ENCODE results near the gene SULT1C2.
"Not testable (repeated sequence)": the region's sequence is repeated elsewhere in the genome, so short reads cannot be mapped to it uniquely, and the experiment has no call there.

SULT1C2 gene

GRCh38 chr2:108325756-108326155 is 37.1 kb downstream of the SULT1C2 start:
- no peaks in the 10 kb centered on the region for H3K27me3 ChIP-seq (ENCODE audit: control insufficient read depth, insufficient read depth, low read length)
- no peaks in the 10 kb centered on the region for H3K36me3 ChIP-seq (ENCODE audit: control insufficient read depth, insufficient read depth, low read length)
- H3K9ac ChIP-seq (ENCODE audit: low read length) = no peak overlapping the region
- no peaks in the 10 kb centered on the region for H3K9me3 ChIP-seq (ENCODE audit: control insufficient read depth, low read length)
- H3K4me3 ChIP-seq (ENCODE audit: low read length) = no peak overlapping the region
- no peaks in the 10 kb centered on the region for H3K4me1 ChIP-seq (ENCODE audit: control insufficient read depth, insufficient read depth, low read length)

- Histone ChIP-seq H3K4me3 (ENCODE audit: low read length) (no peak overlapping the region), H3K9me3 (ENCODE audit: control insufficient read depth, low read length) (no peaks in the 10 kb centered on the region), H3K9ac (ENCODE audit: low read length) (no peak overlapping the region), H3K4me1 (ENCODE audit: control insufficient read depth, insufficient read depth, low read length) (no peaks in the 10 kb centered on the region), H3K27me3 (ENCODE audit: control insufficient read depth, insufficient read depth, low read length) (no peaks in the 10 kb centered on the region), H3K36me3 (ENCODE audit: control insufficient read depth, insufficient read depth, low read length) (no peaks in the 10 kb centered on the region)
These were observed 41.1 kb downstream of the SULT1C2 start for GRCh38 chr2:108329771-108330170.

GRCh38 chr2:108330979-108331378 is 42.3 kb downstream of the SULT1C2 start:
- H3K36me3 ChIP-seq (ENCODE audit: control insufficient read depth, insufficient read depth, low read length) = no peaks in the 10 kb centered on the region
- no peaks in the 10 kb centered on the region for H3K9me3 ChIP-seq (ENCODE audit: control insufficient read depth, low read length)
- H3K27me3 ChIP-seq (ENCODE audit: control insufficient read depth, insufficient read depth, low read length) = no peaks in the 10 kb centered on the region
- no peak overlapping the region for H3K9ac ChIP-seq (ENCODE audit: low read length)
- H3K4me1 ChIP-seq (ENCODE audit: control insufficient read depth, insufficient read depth, low read length) = no peaks in the 10 kb centered on the region
- no peak overlapping the region for H3K4me3 ChIP-seq (ENCODE audit: low read length)

- H3K9me3 ChIP-seq (ENCODE audit: control insufficient read depth, low read length) = no peaks in the 10 kb centered on the region
- no peak overlapping the region for H3K9ac ChIP-seq (ENCODE audit: low read length)
- no peaks in the 10 kb centered on the region for H3K27me3 ChIP-seq (ENCODE audit: control insufficient read depth, insufficient read depth, low read length)
- no peak overlapping the region for H3K4me3 ChIP-seq (ENCODE audit: low read length)
- no peaks in the 10 kb centered on the region for H3K36me3 ChIP-seq (ENCODE audit: control insufficient read depth, insufficient read depth, low read length)
- no peaks in the 10 kb centered on the region for H3K4me1 ChIP-seq (ENCODE audit: control insufficient read depth, insufficient read depth, low read length)
These were observed 57.3 kb downstream of the SULT1C2 start for GRCh38 chr2:108345951-108346350.

GRCh38 chr2:108346827-108347226 is 58.1 kb downstream of the SULT1C2 start:
- no peak overlapping the region for H3K4me3 ChIP-seq (ENCODE audit: low read length)
- no peak overlapping the region for H3K9ac ChIP-seq (ENCODE audit: low read length)
- H3K27me3 ChIP-seq (ENCODE audit: control insufficient read depth, insufficient read depth, low read length) = no peaks in the 10 kb centered on the region
- no peaks in the 10 kb centered on the region for H3K36me3 ChIP-seq (ENCODE audit: control insufficient read depth, insufficient read depth, low read length)
- H3K9me3 ChIP-seq (ENCODE audit: control insufficient read depth, low read length) = no peaks in the 10 kb centered on the region
- H3K4me1 ChIP-seq (ENCODE audit: control insufficient read depth, insufficient read depth, low read length) = no peaks in the 10 kb centered on the region

GRCh38 chr2:108347786-108348185 is 59.1 kb downstream of the SULT1C2 start:
- H3K9ac ChIP-seq (ENCODE audit: low read length) = no peak overlapping the region
- no peaks in the 10 kb centered on the region for H3K36me3 ChIP-seq (ENCODE audit: control insufficient read depth, insufficient read depth, low read length)
- no peaks in the 10 kb centered on the region for H3K4me1 ChIP-seq (ENCODE audit: control insufficient read depth, insufficient read depth, low read length)
- H3K4me3 ChIP-seq (ENCODE audit: low read length) = no peak overlapping the region
- H3K9me3 ChIP-seq (ENCODE audit: control insufficient read depth, low read length) = no peaks in the 10 kb centered on the region
- no peaks in the 10 kb centered on the region for H3K27me3 ChIP-seq (ENCODE audit: control insufficient read depth, insufficient read depth, low read length)

GRCh38 chr2:108348816-108349570 is 60.3 kb downstream of the SULT1C2 start:
- Histone ChIP-seq H3K27me3 (ENCODE audit: control insufficient read depth, insufficient read depth, low read length) (no peaks in the 10 kb centered on the region), H3K4me3 (ENCODE audit: low read length) (no peak overlapping the region), H3K36me3 (ENCODE audit: control insufficient read depth, insufficient read depth, low read length) (no peaks in the 10 kb centered on the region), H3K9me3 (ENCODE audit: control insufficient read depth, low read length) (no peaks in the 10 kb centered on the region), H3K9ac (ENCODE audit: low read length) (no peak overlapping the region), H3K4me1 (ENCODE audit: control insufficient read depth, insufficient read depth, low read length) (no peaks in the 10 kb centered on the region)

GRCh38 chr2:108349571-108349928 is 60.9 kb downstream of the SULT1C2 start:
- Histone ChIP-seq H3K36me3 (ENCODE audit: control insufficient read depth, insufficient read depth, low read length) (no peaks in the 10 kb centered on the region), H3K27me3 (ENCODE audit: control insufficient read depth, insufficient read depth, low read length) (no peaks in the 10 kb centered on the region), H3K4me3 (ENCODE audit: low read length) (no peak overlapping the region), H3K4me1 (ENCODE audit: control insufficient read depth, insufficient read depth, low read length) (no peaks in the 10 kb centered on the region), H3K9me3 (ENCODE audit: control insufficient read depth, low read length) (no peaks in the 10 kb centered on the region), H3K9ac (ENCODE audit: low read length) (no peak overlapping the region)

GRCh38 chr2:108351889-108352288 is 63.2 kb downstream of the SULT1C2 start:
- H3K9ac ChIP-seq (ENCODE audit: low read length) = no peak overlapping the region
- H3K36me3 ChIP-seq (ENCODE audit: control insufficient read depth, insufficient read depth, low read length) = no peaks in the 10 kb centered on the region
- no peak overlapping the region for H3K4me3 ChIP-seq (ENCODE audit: low read length)
- no peaks in the 10 kb centered on the region for H3K9me3 ChIP-seq (ENCODE audit: control insufficient read depth, low read length)
- no peaks in the 10 kb centered on the region for H3K4me1 ChIP-seq (ENCODE audit: control insufficient read depth, insufficient read depth, low read length)
- no peaks in the 10 kb centered on the region for H3K27me3 ChIP-seq (ENCODE audit: control insufficient read depth, insufficient read depth, low read length)

- no peak overlapping the region for H3K9ac ChIP-seq (ENCODE audit: low read length)
- H3K4me1 ChIP-seq (ENCODE audit: control insufficient read depth, insufficient read depth, low read length) = no peaks in the 10 kb centered on the region
- H3K36me3 ChIP-seq (ENCODE audit: control insufficient read depth, insufficient read depth, low read length) = no peaks in the 10 kb centered on the region
- no peaks in the 10 kb centered on the region for H3K27me3 ChIP-seq (ENCODE audit: control insufficient read depth, insufficient read depth, low read length)
- no peak overlapping the region for H3K4me3 ChIP-seq (ENCODE audit: low read length)
- no peaks in the 10 kb centered on the region for H3K9me3 ChIP-seq (ENCODE audit: control insufficient read depth, low read length)
These were observed 65.4 kb downstream of the SULT1C2 start for GRCh38 chr2:108354136-108354535.

GRCh38 chr2:108355906-108356734 is 67.4 kb downstream of the SULT1C2 start:
- Histone ChIP-seq H3K4me1 (ENCODE audit: control insufficient read depth, insufficient read depth, low read length) (no peaks in the 10 kb centered on the region), H3K9me3 (ENCODE audit: control insufficient read depth, low read length) (no peaks in the 10 kb centered on the region), H3K36me3 (ENCODE audit: control insufficient read depth, insufficient read depth, low read length) (no peaks in the 10 kb centered on the region), H3K4me3 (ENCODE audit: low read length) (no peak overlapping the region), H3K27me3 (ENCODE audit: control insufficient read depth, insufficient read depth, low read length) (no peaks in the 10 kb centered on the region), H3K9ac (ENCODE audit: low read length) (no peak overlapping the region)

- H3K9ac ChIP-seq (ENCODE audit: low read length); H3K27me3 ChIP-seq (ENCODE audit: control insufficient read depth, insufficient read depth, low read length); H3K4me3 ChIP-seq (ENCODE audit: low read length): not testable (repeated sequence)
These were observed 70.6 kb downstream of the SULT1C2 start for GRCh38 chr2:108359336-108359735.

More at GRCh38 chr2:108359336-108359735, 70.6 kb downstream of the SULT1C2 start:
- H3K9me3 ChIP-seq (ENCODE audit: control insufficient read depth, low read length); H3K36me3 ChIP-seq (ENCODE audit: control insufficient read depth, insufficient read depth, low read length); H3K4me1 ChIP-seq (ENCODE audit: control insufficient read depth, insufficient read depth, low read length): not testable (repeated sequence)
